ENCODE results near the gene C11orf21. TPM values are rescaled to one million over a fixed set of nuclear protein-coding genes. Genes with fewer than 3 reads are reported as not detected.
"Not testable (repeated sequence)": the region's sequence is repeated elsewhere in the genome, so short reads cannot be mapped to it uniquely, and the experiment has no call there.

C11orf21 gene
- total RNA-seq, 1 donor, result not detected

DNA sequence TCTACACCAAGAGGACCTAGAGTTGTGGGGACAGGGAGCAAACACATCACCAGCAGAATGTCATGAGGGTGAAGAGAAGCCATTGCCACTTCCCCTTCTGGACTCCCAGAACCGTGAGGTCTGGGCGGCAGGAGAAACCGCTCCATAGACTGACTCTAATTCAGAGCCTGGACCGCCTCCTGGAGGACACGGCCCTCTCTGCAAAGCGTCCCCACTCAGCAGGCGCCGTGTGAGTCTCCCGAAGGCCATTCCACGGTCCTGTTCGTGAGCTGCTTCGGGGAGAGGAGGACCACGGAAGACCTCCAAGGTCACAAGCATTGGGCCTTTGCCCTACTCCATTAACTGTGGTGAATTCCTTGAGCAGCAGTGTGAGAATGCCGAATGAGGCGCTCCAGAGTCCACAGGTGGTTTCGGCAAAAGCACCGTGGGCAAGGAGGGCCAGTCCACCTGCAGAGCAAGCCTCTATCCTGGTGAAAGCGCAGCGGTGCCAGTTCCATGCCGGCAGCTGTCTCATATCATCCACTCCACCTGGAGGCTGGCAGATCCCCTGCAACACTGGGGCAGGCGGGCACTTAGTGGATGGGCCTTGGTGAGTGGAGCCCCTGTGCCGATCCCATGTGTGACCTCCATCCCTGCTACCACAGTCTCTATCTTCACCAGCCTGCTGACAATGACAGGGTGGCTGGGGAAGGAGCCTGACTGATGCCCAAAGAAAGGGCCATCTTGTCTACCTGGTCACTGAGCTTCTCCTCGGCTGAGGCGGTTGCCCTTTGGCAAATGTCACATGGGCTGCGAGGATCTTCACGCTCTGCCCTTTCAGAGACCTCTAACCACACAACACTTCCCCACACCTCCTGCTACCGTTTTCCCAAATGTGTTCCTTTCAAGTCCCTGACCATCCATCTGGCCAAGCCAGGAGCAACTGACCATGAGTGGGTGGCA is 7.5 kb downstream of the C11orf21 start:
- H3K4me3 ChIP-seq (ENCODE audit: low read depth, low read length), result no peak overlapping the region
- DNase-seq (ENCODE audit: low read depth), result no peak
- TF ChIP-seq, protein P1, sequence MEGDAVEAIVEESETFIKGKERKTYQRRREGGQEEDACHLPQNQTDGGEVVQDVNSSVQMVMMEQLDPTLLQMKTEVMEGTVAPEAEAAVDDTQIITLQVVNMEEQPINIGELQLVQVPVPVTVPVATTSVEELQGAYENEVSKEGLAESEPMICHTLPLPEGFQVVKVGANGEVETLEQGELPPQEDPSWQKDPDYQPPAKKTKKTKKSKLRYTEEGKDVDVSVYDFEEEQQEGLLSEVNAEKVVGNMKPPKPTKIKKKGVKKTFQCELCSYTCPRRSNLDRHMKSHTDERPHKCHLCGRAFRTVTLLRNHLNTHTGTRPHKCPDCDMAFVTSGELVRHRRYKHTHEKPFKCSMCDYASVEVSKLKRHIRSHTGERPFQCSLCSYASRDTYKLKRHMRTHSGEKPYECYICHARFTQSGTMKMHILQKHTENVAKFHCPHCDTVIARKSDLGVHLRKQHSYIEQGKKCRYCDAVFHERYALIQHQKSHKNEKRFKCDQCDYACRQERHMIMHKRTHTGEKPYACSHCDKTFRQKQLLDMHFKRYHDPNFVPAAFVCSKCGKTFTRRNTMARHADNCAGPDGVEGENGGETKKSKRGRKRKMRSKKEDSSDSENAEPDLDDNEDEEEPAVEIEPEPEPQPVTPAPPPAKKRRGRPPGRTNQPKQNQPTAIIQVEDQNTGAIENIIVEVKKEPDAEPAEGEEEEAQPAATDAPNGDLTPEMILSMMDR (IDR thresholded peaks at IDR 0.05; ENCODE audit: insufficient read depth, low read depth, low read length), result no peak

DNA sequence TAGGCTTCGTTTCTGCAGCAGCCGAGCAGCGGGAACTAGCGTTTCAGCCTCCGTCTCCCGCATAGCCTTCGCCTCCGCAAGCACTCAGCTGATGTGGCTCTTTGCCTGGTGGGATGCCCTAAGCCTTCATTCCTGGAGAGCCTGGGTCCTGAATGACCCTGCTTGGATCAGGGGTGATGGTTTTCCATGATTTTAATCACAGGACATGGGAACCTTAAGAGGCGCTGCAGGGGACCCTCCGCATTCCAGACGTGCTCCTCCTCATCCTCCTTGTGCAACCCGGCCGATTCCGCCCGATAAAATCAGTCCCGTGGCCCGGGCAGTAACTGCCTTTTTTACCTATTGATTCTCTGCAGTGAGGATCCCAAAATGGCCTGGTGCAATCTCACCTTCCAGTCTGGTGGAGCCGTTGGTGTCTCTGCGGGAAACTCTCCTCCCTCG is 8.2 kb downstream of the C11orf21 start:
- TF ChIP-seq, protein P1 (IDR thresholded peaks at IDR 0.05; ENCODE audit: insufficient read depth, low read depth, low read length), result no peak
- no peak for DNase-seq (ENCODE audit: low read depth)

DNA sequence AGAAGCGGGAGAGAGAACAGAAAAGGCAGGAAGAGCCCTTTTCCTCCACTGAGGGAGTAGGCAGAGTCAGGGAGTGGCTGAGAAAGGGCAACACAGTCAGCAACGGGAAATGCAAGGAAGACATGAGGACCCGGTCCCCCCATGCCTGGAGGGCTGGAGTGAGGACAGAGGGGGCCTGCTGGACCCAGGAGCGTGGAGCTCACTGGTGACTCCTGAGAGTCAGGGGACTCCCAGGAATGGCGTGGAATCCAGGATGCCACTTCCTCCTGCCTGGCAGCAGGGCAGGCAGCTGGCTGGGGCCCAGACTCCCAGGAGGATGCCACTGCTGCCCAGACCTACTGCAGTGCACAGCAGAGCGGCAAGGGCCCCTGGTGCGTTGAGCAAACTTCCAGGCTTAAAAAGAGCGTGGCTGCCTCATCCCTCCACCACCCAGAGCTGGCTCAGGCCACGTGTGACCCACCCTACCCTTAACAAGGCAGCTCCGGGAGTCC is 11.3 kb downstream of the C11orf21 start:
- H3K4me3 ChIP-seq (ENCODE audit: low read depth, low read length), result no peak overlapping the region
- DNase-seq (ENCODE audit: low read depth), result no peak
- TF ChIP-seq, protein P1 (IDR thresholded peaks at IDR 0.05; ENCODE audit: insufficient read depth, low read depth, low read length), result no peak

More for the DNA sequence above, 8.2 kb downstream of the C11orf21 start:
- H3K4me3 ChIP-seq (ENCODE audit: low read depth, low read length), result no peak overlapping the region

DNA sequence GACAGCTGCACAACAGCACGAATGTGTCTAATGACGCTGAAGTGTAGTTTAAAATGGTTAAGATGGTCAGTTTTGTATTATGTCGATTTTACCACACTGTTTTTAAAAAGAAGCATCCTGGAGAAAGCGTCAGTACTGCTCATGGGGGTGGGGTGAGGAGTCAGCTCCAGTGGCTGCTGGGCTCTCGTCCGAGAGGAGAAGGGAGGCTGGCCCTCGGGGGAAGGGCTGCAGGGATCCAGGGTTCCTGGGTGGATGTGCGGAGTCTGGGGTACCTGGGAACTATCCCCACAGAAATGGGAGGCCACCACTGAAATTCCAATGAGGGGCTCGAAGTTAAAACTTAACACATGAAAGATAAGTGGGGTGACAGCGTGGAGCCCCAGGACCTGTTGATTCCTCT is 11.9 kb downstream of the C11orf21 start:
- H3K4me3 ChIP-seq (ENCODE audit: low read depth, low read length), result no peak overlapping the region
- TF ChIP-seq, protein P1 (IDR thresholded peaks at IDR 0.05; ENCODE audit: insufficient read depth, low read depth, low read length), result no peak
- no peak for DNase-seq (ENCODE audit: low read depth)

DNA sequence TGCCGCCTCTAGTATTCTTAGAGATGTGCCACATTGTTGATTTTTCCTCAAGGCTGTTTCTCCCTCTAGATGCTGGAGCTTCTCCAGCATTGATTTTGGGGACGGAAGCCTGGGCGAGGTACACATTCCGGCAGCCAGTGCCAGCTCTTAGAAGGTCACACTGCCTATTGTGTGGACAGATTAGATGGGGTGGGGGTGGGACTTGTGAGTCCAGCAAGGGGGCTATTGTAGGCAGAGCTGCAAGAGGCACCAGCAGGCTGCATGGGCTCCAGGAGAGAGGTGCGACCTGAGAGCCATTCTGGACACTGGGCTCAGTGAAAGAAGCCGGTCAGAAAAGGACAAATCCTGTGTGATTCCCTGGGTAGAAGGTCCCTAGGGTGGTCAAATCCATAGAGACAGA is 12.4 kb downstream of the C11orf21 start:
- TF ChIP-seq, protein P1 (IDR thresholded peaks at IDR 0.05; ENCODE audit: insufficient read depth, low read depth, low read length), result no peak
- no peak for DNase-seq (ENCODE audit: low read depth)
- no peak overlapping the region for H3K4me3 ChIP-seq (ENCODE audit: low read depth, low read length)

DNA sequence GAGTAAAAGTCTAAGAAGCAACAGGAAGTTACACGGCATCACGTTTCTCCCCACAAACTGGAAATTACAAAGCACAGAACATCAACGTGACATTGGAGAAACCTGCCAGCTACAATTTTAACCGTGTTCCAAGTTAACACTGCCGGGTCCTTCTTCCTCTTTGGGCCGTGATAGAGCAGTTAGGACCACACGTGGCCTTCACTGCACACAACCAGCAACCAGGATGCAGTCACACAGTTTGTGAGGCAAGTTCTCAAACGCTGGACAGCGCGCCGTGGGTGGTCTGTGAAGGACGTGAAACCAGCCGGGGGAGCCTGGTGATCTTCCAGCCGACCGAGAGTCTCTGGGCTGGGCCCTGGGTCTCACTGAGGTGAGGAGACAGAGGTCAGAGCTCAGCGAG is 14.6 kb downstream of the C11orf21 start:
- TF ChIP-seq, protein P1 (IDR thresholded peaks at IDR 0.05; ENCODE audit: insufficient read depth, low read depth, low read length), result no peak
- H3K4me3 ChIP-seq (ENCODE audit: low read depth, low read length), result no peak overlapping the region
- DNase-seq (ENCODE audit: low read depth), result no peak

DNA sequence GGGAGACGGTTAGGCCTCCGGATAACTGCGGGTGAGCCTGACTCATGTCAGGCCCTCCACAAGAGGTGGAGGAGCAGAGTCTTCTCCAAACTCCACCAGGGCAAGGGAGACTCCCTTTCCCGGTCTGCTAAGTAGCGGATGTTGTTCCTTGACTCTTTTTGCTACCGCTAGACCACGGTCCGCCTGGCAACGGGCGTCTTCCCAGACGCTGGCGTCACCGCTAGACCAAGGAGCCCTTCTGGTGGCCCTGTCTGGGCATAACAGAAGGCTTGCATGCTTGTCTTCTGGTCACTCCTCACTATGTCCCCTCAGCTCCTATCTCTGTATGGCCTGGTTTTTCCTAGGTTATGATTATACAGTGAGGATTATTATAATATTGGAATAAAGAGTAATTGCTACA is 15.4 kb downstream of the C11orf21 start:
- H3K4me3 ChIP-seq (ENCODE audit: low read depth, low read length); DNase-seq (ENCODE audit: low read depth): not testable (repeated sequence)

Measured in fibroblast of villous mesenchyme (primary cell).